SK-N-MC (cell line): ENCODE data around the gene DENND2A.

ENCODE experiments used
- EZH2 ChIP-seq: fragments of 200-600 bp; sonication (generic); IDR thresholded peaks from one replicate; pipeline ENCODE4 v1.6.1; 2017; ENCODE audit warnings: antibody characterized with exemption
- FOXP2 ChIP-seq: optimal IDR thresholded peaks from 2 replicates; pipeline ENCODE3; 2011; ENCODE audit warnings: mild to moderate bottlenecking, moderate library complexity; ENCODE audit not compliant: insufficient read depth; ENCODE audit errors: extremely low read length, control extremely low read depth
- POLR2AphosphoS5 ChIP-seq: IDR thresholded peaks from 2 replicates; pipeline ENCODE4 v1.6.1; 2012; ENCODE audit warnings: mild to moderate bottlenecking, low read depth, low read length, borderline replicate concordance

DNA sequence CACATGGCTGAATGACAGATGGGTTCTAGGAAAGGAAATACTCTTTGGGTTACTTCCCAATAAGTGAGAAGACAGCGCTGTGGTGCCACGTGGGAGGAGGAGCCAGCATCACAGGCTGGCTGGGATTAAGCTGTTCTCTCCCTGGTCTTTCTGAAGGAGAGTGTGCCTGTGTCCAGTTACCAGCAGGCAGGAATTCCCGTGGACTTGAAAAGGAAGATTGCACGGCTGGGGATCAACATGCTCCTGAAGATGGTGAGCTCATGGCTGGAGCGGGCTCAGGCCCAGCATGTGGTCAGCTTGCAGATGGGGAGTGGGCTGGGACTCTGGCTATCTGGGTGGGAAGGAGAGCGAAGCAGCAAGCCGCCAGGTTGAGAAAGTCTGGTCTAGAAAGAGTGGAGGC, 40.3 kb upstream of the DENND2A start:
- no peak for TF ChIP-seq EZH2
- TF ChIP-seq POLR2AphosphoS5 = no peak
- TF ChIP-seq FOXP2 = no peak
